NCI-H1105 treated with DMSO at 0.1 percent for 48 hours (cell line): ENCODE results near the gene KCNK10.

Experiments used
- DNase-seq: peaks from one replicate; lab custom pipeline; 2025; lab: John Stamatoyannopoulos, UW

The KCNK10 gene

DNA sequence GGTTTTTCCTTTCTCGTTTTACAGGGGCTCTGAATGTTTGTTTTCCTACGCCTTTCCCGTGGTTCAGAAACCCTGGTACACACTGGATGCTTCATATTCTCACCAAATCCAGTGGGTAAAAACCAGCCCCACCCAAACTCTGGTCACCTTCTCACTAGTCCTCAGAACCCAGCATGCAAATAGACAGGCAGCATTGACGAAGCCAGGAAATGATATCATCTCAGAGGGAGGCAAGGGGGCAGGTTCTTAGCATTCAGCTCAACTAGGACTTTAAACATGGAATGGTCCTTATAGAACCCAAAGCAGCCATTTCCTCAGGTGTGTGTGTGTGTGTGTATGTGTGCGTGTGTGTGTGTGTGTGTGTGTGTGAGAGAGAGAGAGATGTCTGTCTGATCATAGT is 142.0 kb downstream of the KCNK10 start:
- DNase-seq = no peak

DNA sequence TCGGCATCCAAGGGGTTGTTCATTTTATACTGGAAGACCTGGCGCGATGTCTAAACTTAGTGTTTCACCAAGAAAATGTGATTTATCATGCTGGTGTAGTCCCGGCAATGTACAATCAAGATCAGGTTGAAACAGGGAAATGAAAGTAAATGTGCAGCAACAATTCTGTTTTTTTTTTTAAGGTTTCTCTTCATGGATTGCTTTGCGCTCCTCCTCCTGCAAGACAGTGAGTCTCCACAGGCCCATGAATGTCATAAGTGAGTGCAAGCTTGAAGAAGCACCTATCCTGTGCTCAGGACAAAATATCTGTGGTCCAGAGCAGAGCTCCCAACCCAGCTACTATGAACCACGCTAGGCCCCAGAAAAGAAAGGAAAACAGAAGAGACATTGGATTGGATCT is 143.4 kb downstream of the KCNK10 start:
- no peak for DNase-seq

DNA sequence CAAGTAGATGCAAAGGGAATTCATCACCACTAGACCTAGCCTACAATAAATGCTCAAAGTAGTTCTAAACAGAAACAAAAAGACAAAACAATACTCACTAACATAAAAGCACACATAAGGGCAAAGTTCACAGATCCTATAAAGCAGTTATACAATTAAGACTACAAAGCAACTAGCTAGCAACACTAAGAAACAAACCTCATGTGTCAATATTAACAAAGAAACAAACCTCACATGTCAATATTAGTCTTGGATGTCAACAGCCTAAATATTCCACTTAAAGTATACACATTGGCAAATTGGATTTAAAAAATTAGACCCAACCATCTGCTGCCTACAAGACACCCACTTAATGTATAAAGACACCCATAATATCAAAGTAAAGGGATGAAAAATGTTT is 152.7 kb downstream of the KCNK10 start:
- DNase-seq = no peak

DNA sequence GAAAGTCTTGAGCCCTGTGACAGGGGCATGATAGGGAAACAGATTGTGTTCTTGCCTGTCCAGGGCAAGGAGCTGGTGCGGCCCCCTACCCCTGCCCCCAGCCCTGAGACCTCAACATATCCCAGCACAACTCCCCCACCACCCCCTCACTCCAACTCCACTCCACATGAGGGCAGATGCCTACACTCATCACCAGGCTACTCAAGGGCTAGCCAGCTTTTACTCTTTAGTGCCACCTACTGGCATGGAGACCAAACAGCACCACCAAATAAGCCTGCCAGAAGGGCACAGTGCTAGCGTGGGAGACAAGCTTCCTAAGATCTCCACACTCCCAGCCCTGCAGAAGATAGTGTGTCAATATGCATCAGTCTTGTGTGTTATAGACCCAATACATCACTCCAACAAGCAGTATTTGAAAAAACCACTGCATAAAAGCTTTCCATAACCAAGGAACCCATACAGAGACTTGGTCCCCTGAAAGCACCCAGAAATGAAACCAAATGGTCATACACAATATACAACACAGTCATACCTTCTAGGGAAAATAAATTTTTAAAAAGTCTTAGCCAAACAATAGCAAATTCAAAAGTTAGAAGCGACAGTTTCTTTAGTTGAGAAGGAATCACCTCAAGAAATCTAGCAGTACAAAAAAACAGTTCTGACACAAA is 154.4 kb downstream of the KCNK10 start:
- no peak for DNase-seq

DNA sequence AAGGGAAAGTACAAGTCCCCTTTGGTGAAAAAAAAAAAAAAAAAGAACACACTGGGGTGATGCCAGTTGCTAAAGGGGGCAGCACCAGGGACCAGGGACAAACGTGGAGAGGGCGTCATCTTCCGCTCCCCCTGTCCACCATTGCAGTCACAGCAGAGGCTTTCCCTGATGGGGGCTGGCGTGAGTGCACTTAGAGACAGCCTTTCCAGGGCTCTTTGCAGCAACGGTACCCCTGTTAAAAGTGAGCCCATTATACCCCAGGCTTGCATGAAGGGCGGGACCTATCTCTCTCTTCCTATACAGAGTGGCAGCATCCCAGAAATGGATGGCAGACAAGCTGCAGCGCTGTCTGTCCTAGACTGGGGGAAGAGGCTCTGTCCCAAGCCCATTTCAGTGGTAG is 155.0 kb downstream of the KCNK10 start:
- DNase-seq = no peak

DNA sequence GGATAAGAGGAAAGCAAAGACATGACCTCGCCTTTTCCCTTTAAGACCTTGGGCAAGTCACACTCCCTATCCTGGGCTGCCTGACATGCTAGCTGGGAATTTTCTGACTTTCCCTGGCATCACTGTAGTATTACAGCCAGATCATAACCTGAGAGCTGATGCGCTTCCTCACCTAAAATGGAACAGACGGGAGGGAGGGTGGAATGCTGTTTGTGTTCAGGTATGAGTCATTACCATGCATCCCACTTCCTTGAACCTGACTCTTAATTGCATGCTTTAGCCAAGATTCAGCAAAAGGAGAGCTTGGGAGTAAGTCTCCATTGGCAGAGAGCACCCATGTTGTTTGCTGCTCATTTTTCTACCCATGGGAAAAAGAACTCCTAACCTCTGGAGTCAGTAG is 156.5 kb downstream of the KCNK10 start:
- no peak for DNase-seq

DNA sequence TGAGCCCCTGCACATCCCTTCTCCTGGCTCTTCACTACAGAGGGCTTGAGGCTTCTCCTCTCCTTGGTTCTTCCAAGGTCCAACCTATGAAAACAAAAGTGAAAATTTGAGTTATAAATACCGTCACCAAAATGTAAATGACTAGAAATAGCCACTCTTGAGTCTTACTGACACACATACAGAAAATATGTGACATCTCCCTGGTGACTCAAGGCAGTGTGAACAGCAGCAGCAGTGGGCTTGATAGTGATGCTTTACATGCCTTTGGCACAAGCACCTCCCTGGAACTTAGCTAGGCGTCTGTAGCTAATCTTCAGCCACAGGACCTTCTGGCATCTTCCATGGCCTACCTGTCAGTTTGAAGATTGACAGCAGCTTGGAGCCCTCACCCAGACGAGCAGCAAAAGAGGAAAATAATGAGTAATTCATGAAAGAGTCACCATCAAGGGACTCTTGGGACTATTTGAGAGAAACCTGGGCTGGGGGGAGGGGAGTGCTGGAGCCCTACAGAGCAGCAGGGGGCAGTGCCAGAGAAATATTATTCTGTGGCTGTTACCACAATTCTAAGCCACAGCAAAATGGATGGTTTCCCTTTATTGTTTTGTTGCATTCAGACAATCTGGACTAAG is 158.0 kb downstream of the KCNK10 start:
- no peak for DNase-seq

DNA sequence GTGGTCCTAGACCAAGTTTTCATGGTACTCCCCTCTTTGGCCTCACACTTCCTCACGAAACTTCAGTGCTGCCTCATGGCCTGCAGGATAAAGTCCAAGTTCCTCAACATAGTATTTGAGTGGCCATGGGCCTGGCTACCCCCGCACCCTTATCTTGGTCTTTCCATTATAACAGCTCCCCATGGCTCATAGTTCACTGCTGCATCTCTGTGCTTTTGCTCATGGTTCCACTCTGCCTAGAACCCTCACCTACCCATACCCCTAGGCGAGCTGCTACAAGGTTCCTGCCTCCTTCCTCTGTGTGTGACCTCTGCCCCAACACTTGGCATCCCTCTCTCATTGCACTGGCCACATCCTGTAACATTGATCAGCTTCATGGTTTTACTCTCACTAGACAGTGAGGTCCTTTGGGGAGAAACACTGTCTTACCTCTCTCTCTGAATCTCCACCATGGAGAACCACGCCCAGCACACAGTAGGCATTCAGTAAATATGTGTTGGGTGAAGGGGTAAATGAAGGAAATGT is 159.3 kb downstream of the KCNK10 start:
- no peak for DNase-seq

DNA sequence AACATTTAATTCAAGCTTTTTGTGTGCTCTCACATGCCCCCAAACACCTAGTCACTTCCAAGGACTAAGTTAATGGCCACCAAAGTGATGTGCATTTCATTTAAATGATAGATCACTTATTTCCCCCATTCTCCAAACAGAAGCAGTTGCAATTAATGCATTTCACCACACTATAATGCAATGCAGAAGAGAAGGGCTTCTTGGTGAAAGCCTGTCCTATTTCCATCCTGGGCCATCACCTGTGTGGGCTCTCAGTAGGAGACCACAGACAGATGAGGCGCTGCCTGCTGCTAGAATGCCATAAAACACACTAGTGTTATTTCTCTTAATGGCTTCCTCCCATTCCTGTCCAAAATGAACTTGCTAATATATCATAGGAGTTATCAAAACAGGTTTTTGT is 166.9 kb downstream of the KCNK10 start:
- no peak for DNase-seq

DNA sequence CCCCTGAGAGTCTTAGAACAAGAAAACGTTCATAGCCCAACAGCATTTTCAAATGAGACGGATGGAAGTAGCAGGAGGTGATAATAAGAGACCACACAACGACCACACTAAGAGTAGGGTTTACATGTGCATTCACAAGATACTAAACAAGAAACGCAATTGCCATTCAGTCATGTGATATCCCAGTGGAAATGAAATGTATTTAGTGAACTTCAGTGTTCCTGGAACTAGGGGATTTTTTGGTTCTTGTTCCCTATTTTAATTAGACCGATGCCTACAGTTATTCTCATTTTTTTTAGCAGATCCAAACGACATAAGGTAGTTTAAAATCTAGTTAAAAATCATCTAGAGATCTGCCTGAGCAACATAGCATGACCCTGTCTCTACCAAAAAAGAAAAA is 168.1 kb downstream of the KCNK10 start:
- DNase-seq = no peak

DNA sequence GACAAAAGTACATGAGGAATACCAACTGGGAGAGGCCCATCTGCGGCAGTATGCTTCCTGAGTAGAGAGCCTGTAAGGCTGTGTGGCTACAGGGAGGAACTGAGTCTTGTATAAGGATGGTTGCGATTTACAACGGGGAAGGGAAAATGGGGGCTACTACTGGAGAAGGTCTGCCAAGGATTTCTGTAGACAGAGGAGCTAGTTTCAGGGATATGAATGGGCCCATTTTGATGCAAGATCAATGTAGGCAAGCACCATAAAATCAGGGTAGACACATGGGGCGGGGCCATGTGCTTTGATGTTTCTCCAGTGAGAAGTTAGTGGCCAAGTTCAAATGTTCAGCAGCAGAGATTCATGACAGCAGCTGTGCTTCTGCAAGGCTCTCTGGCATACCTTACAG is 168.7 kb downstream of the KCNK10 start:
- DNase-seq = no peak

DNA sequence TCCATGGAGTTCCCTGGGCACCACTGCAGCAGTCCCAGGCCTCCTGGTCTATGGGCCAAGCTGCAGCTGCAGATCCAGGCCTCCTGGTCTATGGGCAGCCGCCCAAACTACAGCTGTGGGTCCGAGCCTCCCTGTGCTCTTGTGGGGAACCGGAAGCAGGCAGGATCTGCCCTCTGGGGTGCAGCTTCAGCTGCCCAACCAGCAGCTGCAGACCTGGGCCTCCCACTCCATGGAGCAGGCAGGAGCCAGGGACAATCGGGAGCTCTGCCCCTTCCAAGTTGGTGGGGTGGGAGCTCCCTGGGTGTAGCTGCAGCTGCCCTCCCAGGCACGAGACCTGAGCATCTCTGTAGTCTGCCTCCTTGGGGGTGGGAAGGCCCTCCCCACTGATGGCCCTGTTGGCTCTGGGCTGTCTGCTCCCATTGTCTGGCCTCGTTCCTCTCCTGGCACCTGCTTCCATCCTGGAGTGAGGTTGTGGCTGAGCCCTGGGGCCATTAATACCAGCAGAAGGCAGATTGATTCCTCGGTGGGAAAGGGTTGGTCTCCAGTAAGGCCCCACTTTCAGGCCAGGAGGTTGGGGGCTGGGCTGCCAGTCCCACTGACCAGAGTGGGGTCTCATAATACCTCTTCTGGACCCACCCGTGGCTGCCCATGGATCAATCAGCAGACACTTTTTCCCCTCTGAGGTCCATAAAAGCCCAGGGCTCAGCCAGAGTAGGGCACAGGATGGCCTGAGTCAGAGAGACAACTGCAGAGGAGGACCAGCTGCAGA is 176.0 kb downstream of the KCNK10 start:
- no peak for DNase-seq

DNA sequence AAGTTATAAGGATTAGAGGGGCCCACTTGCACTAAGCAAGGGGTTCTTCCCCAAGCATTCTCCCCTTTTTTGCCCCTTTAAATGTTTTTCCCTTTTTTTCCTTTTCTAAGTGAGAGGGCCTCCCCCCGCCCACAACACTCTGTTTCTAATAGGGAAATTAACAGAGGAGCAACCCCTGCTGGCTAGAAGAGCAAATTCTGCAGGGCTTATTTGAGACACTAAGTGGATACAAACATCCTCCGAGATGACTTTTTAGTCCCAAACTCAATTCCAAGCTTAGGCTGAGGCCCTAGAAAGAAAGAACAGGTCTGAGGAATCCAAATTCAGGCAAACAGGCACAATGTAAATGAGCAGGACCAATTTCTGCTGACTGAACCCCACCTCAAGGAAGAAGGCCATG is 179.3 kb downstream of the KCNK10 start:
- no peak for DNase-seq

DNA sequence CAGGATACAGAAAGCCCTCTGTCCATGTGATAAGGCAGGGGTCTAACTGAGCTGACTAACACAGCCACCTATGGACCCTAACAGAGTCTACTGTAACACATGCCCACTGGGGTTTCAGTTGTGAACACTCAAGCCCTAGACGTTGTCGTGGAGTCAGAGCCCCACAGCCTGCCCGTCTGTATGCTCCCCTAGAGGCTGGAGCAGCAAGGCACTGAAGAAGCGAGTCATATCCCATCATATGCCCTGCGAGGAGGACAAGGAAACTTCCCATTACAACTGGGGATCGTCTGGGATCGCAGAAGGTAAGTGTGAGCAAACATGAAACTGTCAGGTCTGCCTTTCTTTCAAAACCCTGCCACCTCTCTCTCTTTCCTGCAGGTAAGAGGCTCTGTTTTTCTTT is 180.1 kb downstream of the KCNK10 start:
- DNase-seq = no peak

DNA sequence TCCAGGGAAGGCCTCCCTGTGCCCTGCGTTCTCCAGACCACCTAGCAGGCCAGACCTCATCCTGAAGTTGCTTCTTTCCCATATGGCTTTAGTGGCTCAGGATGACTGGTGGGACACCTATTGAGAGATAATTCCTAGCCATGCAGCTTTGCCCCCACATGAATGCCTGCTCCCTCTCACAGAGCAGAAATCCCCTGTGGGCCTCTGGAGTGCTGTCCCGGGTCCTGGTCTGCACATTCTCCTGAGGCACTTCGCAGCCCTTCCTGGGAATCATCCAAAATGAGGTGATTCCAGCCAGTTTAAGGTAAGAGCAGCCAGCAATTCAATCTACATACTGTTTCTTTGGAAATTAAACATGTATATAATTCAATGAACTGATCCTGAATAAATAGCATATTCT is 182.2 kb downstream of the KCNK10 start:
- DNase-seq = no peak

DNA sequence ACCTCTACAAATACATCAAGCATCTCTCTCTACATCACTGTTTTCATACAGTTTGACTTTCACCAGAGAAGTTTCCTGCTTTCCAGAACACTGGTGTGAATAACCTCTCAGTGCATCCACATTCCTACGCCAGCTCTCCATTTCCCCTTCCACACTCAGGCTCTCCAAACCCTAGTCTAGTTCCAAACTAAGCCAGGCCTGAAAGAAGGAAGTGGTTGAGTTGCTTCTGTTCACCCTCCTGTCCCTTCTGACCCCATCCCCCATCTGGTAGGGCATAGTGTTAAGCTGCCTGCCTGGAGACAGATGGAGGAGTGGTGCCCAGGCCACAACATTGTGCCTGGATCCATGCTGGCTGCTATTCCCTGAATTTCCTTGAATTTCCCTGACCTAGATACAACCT is 185.7 kb downstream of the KCNK10 start:
- no peak for DNase-seq
